PC-3 (cell line): ENCODE results near the gene RBM15B.

Experiments
- CTCF ChIP-seq: fragments of 300-600 bp; sonication (generic); conservative IDR thresholded peaks from 2 replicates; pipeline ENCODE4 v1.5.1; 2017; ENCODE audit warnings: antibody characterized with exemption, low read depth, mild to moderate bottlenecking, low read length
- EZH2 ChIP-seq: fragments of 300-600 bp; sonication (generic); IDR thresholded peaks from one replicate; pipeline ENCODE4 v1.6.1; 2017; ENCODE audit warnings: antibody characterized with exemption, mild to moderate bottlenecking, low read length; ENCODE audit not compliant: unreplicated experiment

- no peak for TF ChIP-seq CTCF
- no peak for TF ChIP-seq EZH2
Measured at GRCh38 chr3:51374456-51374855, 16.6 kb upstream of the RBM15B start.
